ENCODE data around the gene HS6ST2.

GRCh38 chrX:132790329-132790728, 168.1 kb downstream of the HS6ST2 start:
- TF ChIP-seq EZH2 (IDR thresholded peaks at IDR 0.05; ENCODE audit: low read depth) (no peak), CTCF (conservative IDR thresholded peaks at IDR 0.05) (no peak)

Measured in PC-9 (cell line).